ENCODE data around the gene MORN5. TPM values are rescaled to one million over a fixed set of nuclear protein-coding genes. Genes with fewer than 3 reads are reported as not detected.

MORN5 gene
- total and polyA plus RNA-seq, 10 of the 15 experiments (the other 5 are each of a cell fraction or from before 2014, with no cell fraction given) = not detected

GRCh38 chr9:122133263-122133983, 26.3 kb upstream of the MORN5 start:
- WGBS (ENCODE audit: insufficient coverage, insufficient replicate concordance, low lambda C conversion rate, missing lambda C conversion rate) = 42% methylated on average over 12 of the region's 12 CpGs
- intact Hi-C loops (cut with micrococcal nuclease; ENCODE audit: unreplicated experiment) (no loop called here), in situ Hi-C loops (cut with MboI) (no loop called here)
- DNase-seq (ENCODE audit: low read depth, low spot score) (no peak), FAIRE-seq (no peak), ATAC-seq (no peak)
- H3K36me3 ChIP-seq (ENCODE audit: control insufficient read depth in 2 of 2, insufficient read depth in 2 of 2, low read length in 1 of 2) = no peaks in the 10 kb centered on the region
- H3K27ac ChIP-seq (ENCODE audit: control insufficient read depth, insufficient read depth) = no peak overlapping the region
- no peaks in the 10 kb centered on the region for H3K4me1 ChIP-seq (ENCODE audit: control insufficient read depth, insufficient read depth, low read length)
- no peaks in the 10 kb centered on the region for H4K20me1 ChIP-seq (ENCODE audit: control insufficient read depth, insufficient read depth)
- CTCF ChIA-PET = interaction anchor here (0.6 to 1.8 kb wide), 6 partner anchors 9 to 54 kb away, joined by 3 to 8 read pairs (median 4); no protein-coding TSS in a partner anchor
- RAD21 ChIA-PET (ENCODE audit: unreplicated experiment) = no interaction called here
- no peak overlapping the region for H3K9ac ChIP-seq (ENCODE audit: control insufficient read depth, insufficient read depth, low read length)
- TF ChIP-seq PAX5 (IDR thresholded peaks at IDR 0.05; ENCODE audit: borderline replicate concordance, low read depth, low read length) (no peak), ZBTB4 (CRISPR knock-in tag; IDR thresholded peaks at IDR 0.05) (no peak)
- no peaks in the 10 kb centered on the region for H3K79me2 ChIP-seq (ENCODE audit: control insufficient read depth, insufficient read depth, low read length)
- SMC1A ChIA-PET (ENCODE audit: uncharacterized antibody, unreplicated experiment) = no interaction called here
- POLR2A ChIA-PET = no interaction called here
- no peaks in the 10 kb centered on the region for H3K9me3 ChIP-seq (replicated peaks; ENCODE audit: control insufficient read depth, insufficient read depth, low read length)
- H3K27me3 ChIP-seq (replicated peaks in 1 of 2; ENCODE audit: control insufficient read depth in 2 of 2, insufficient read depth in 2 of 2, low read length in 1 of 2) = peaks cover 0 to 2% of the 10 kb centered on the region in 2 experiments; a peak in 2 of 4 replicates
- no peak overlapping the region for H3K4me3 ChIP-seq
- no peak overlapping the region for H2AFZ ChIP-seq (ENCODE audit: control insufficient read depth, low read depth, low read length)
- no peak overlapping the region for H3K4me2 ChIP-seq (ENCODE audit: control insufficient read depth, insufficient read depth)
- no TSS peak for BruUV-seq (replicated peaks)

Data from GM12878 (cell line).